HG03565 (cell line): Measurements from ENCODE around the gene C4orf50.

Experiments
- ATAC-seq: cut with Tn5 transposase; IDR thresholded peaks from one replicate; pipeline ENCODE4 v1.9.1; 2021; ENCODE audit warnings: mild to moderate bottlenecking, moderate library complexity; ENCODE audit not compliant: unreplicated experiment

C4orf50 gene

GRCh38 chr4:6018331-6018730, at the start of gene C4orf50:
Gene C4orf50, minus strand, starts transcription at chr4:6018431.
- ATAC-seq, result no peak

- ATAC-seq, result no peak
These were observed 47.8 kb upstream of the C4orf50 start for GRCh38 chr4:6065934-6066590.

GRCh38 chr4:6065166-6065565, 46.9 kb upstream of the C4orf50 start:
- no peak for ATAC-seq

GRCh38 chr4:6064383-6064782, 46.2 kb upstream of the C4orf50 start:
- ATAC-seq, result no peak

GRCh38 chr4:6063684-6064083, 45.5 kb upstream of the C4orf50 start:
- no peak for ATAC-seq

- ATAC-seq, result no peak
These were observed 43.9 kb upstream of the C4orf50 start for GRCh38 chr4:6062133-6062532.

- ATAC-seq, result no peak
These were observed 41.2 kb upstream of the C4orf50 start for GRCh38 chr4:6059375-6059805.

- ATAC-seq, result no peak
These were observed 40.5 kb upstream of the C4orf50 start for GRCh38 chr4:6058531-6059374.

GRCh38 chr4:6056976-6057766, 38.9 kb upstream of the C4orf50 start:
- no peak for ATAC-seq

GRCh38 chr4:6055436-6055835, 37.2 kb upstream of the C4orf50 start:
- no peak for ATAC-seq

GRCh38 chr4:6055030-6055429, 36.8 kb upstream of the C4orf50 start:
- no peak for ATAC-seq

GRCh38 chr4:6054162-6054922, 36.1 kb upstream of the C4orf50 start:
- no peak for ATAC-seq

GRCh38 chr4:6052679-6053078, 34.4 kb upstream of the C4orf50 start:
- ATAC-seq, result no peak

GRCh38 chr4:6050551-6050950, 32.3 kb upstream of the C4orf50 start:
- ATAC-seq, result no peak

GRCh38 chr4:6049985-6050384, 31.8 kb upstream of the C4orf50 start:
- ATAC-seq, result no peak

GRCh38 chr4:6049278-6049677, 31.0 kb upstream of the C4orf50 start:
- no peak for ATAC-seq

- no peak for ATAC-seq
These were observed 30.3 kb upstream of the C4orf50 start for GRCh38 chr4:6048537-6048936.

GRCh38 chr4:6047130-6047673, 29.0 kb upstream of the C4orf50 start:
- no peak for ATAC-seq

- no peak for ATAC-seq
These were observed 28.4 kb upstream of the C4orf50 start for GRCh38 chr4:6046526-6047129.

- no peak for ATAC-seq
These were observed 26.6 kb upstream of the C4orf50 start for GRCh38 chr4:6044805-6045204.
